Right hindlimb (tissue), 1 donor: Measurements from ENCODE around the gene COX20.
A peak's percentile ranks its signal among the peaks of the same experiment; 100 is the strongest.
"Not testable (repeated sequence)": the region's sequence is repeated elsewhere in the genome, so short reads cannot be mapped to it uniquely, and the experiment has no call there.

Experiments used
- DNase-seq: peaks from one replicate; pipeline ENCODE4 v3.0.0-alpha.2; 2018

COX20 gene, protein sequence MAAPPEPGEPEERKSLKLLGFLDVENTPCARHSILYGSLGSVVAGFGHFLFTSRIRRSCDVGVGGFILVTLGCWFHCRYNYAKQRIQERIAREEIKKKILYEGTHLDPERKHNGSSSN

DNA sequence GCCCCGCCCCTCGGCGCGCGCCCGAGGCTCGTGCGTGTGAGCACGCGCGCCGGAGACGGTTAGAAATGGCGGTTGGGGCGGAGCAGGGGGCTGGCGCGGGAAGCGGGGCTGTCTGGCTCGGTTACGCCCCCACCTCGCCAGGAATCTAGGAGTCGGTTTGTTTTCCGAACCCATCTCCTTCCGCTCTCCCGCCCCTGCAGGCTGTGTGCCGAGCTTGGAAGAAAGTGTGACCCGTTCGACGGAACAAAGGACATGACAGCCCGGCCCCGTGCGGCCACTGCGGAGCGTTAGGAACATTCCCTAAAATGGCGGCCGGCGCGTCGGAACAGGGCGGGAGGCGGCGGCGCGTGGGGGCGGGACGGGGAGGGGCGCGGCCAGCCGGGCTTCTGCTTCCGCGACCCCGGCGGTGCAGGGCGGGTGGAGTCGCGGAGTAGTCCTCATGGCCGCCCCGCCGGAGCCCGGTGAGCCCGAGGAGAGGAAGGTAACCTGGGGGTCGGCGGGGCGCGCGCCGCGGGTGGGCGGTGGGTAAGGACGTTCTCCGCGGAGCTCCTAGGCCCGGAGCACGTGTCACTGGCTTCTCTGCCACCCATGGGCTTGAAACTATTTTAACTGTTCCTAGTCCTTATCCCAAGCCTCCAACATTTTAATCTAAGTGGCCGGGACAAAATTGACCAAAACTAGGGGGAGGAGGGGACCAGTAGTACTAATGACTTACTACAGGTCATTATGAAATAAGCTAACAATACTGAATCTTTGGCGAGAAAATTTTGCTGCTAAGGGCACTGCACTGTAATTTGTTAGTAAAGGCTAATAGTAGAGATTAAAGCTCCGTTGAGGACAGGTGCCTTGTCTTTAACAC lies at the start of gene COX20:
COX20 (plus strand) TSS at position 383 of the 859 bp plus-strand sequence; CDS start at position 440, 57 bp downstream.
- DNase-seq, result peak; percentile 97

DNA sequence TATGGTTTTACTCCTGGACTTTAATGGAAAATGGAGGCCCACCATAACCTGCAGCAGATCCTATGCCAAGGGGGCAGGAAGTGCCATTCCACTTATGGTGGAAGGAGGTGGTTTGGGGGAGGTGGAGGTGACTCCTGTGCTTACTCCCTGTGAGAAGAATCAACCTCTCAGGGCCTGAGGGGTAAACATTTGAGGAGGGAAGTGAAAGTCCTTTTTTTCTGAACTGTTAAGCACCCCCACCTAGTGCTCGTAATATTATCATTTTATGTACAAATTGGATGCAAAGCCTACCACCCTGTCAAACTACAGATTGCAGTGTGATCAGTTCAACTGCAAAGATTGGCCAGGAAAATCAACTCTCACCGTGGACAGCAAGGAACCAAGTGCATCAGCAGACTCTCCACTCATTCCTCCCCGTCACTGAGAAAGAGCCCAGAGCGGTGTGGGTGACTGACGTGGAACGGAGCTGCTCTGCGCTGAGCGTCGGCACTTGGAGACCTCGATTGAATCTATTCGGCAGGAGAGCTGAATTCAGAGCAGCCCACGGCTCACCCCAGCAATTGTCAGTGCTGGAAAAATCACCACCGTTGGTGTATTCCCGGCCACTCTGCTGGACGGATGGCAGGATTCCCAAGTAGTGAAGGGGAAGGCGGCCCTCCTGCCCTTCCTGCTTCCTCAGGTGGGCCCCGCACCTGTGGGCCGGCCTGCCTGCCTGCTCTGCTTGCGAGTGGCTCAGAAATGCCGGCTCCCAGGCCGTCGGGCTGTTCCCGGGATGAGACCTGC lies 46.8 kb upstream of the COX20 start:
- no peak for DNase-seq

DNA sequence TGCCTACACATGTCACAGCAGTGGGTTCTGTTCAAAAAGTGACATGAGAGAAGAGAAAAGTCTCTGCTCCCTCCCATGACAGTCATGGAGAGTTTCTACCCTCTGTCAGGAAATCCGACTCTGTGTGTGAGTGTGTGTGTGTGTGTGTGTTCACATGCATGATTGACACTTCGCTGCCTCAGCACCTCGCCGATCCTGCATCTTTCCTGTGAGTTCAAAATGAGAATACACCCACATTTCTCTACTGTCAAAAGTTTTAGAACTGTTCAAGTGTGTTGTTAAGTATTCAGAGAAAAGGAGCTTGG lies 46.2 kb upstream of the COX20 start:
- no peak for DNase-seq

DNA sequence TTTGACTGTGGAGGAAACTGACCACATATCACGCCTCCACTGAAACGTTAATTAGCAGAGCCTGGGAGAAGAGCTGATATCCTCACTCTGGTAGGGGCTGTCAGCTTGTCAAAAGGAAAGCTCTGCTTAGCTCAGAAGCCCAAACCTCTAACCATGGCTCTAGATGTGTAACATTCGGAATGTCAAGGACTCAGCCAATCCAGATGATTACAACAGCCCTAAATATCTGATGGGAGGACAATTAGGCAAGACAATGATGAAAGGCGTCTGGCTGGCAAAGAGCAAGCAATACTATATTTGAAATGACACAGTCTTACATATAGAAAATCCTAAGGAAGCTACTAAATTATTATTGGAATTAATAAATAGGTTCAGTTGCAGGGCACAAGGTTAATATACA lies 45.7 kb upstream of the COX20 start:
- DNase-seq, result no peak

DNA sequence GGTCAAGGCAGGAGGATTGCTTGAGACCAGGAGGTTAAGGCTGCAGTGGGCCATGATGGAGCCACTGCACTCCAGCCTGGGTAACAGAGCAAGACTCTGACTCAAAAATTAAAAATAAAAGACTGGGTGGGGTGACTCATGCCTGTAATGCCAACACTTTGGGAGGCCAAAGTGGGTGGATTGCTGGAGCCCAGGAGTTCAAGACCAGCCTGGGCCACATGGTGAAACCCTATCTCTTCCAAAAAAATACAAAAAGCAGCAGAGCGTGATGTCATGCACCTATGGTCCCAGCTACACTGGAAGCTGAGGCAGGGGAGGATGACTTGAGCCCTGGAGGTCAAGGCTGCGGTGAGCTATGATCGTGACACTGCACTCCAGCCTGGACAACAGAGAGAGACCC lies 44.4 kb upstream of the COX20 start:
- DNase-seq, result no peak

DNA sequence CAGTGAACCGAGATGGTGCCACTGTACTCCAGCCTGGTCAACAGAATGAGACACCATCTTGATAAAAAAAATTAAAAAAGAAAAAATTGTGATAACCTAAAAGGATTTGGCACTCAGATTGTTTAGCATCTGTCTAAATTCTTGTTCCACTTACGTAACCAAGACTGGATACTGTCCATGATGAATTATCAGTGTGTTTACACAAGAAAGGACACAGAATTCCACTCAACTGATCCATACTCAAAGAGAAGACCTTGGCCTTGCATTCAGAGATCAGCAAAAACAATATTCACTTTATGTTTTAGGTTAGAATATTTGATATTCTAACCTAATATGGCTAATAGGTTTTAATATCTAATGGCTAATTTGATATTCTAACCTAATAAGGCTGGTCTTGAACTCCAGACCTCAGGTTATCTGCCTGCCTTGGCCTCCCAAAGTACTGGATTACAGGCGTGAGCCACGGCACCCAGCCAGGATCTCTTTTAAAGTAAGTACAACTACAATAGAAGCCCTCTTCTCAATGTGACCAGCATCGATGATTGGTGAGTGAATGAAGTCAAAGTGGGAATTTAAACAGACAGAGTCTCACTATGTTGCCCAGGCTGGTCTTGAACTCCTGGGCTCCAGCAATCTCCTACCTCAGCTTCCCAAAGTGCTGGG lies 43.1 kb upstream of the COX20 start:
- no peak for DNase-seq

DNA sequence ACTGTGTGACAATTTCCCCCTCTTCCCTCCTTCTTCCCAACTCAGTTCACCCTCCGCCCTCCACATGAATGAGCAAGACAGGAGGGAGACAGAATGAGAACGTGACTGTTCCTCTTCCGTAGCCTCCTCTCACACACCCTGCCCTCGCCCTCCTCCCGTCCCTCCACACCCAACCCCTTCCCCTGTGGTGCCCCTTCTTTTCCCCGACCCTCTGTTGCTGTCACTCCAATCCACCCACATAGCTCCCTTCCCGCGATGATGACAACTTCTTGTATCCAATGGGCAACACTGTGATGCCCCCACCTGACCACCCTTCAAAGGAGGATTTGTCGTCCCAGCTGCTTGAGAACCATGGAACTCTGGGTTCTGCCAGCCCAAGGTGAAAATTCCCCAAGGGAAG lies 41.4 kb upstream of the COX20 start:
- no peak for DNase-seq

DNA sequence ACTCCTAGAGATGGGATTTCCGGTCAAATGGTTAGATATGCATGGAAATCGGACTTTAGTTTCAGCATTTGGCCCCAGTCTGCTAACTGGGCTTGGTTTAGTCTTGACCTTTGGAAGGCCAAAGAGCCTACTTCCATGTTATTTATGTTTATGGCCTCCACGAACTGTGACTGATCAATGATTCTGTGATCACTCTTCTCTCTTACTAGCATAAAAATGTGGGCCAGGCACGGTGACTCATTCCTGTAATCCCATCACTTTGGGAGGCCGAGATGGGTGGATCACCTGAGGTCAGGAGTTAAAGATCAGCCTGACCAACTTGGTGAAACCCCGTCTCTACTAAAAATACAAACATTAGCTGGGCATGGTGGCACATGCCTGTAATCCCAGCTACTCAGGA lies 40.9 kb upstream of the COX20 start:
- not testable (repeated sequence) for DNase-seq

DNA sequence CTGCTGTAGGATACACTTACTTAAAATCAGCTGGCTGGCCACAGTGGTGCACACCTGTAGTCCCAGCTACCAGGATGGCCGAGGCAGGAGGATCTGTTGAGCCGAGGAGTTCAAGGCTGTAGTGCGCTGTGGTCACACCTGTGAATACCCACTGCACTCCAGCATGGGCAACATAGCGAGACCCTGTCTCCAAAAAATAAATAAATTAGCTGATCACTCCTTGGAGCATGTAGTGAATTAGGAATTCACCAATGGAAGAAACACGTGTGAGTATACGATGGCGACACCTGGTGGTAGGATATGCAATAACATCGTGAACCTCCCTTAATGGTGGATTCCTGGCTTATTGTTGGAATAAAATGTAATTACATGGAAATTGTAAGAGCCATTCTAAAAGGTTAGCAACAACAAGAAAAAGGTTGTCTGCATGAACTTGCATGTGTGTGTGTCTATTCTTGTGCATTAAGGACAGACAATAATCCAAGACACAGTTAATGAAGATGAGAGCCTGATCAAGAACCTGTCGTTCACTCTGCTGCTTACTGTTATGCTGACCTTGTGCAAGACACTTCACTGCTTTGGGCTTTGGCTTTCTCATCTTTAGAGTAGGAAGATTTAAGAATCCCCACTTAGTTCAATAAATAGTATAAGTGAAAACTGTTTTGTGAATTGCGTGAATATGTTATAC lies 38.6 kb upstream of the COX20 start:
- peak; percentile 61 for DNase-seq

DNA sequence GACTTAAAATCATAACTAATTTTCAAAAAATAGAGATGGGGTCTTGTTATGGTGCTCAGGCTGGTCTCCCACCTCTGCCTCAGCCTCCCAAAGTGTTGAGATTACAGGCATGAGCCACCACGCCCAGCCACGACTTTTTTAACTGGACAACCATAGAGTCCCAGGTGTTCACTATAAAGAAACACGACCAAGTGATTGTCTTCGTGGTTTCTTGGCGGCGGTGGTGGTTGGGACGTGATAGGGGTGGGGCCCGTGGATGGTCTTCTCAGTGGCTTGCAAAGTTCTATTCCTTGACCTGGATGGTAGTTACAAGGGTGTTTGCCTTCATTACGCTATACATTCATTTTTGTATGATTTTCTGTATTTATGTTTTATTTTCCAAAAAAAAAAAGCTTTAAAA lies 34.6 kb upstream of the COX20 start:
- DNase-seq, result no peak

DNA sequence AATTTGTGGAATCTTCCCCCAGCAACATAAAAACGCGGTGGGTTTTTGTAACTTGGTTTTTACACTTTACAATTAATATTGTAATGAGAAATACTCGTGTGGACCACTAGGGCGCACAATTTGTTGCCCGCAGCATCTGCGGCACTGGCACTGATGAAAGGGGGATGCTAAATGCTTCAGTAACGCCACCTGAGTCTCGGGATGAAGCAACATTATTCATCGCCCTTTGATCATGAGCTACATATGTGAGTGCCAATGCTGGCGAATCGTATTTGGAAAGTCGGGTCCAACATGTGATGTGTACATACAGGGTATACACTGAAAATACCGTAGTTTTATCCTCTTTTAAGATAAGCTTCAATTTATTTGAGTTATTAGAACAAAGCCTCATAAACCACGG lies 34.2 kb upstream of the COX20 start:
- DNase-seq, result no peak

DNA sequence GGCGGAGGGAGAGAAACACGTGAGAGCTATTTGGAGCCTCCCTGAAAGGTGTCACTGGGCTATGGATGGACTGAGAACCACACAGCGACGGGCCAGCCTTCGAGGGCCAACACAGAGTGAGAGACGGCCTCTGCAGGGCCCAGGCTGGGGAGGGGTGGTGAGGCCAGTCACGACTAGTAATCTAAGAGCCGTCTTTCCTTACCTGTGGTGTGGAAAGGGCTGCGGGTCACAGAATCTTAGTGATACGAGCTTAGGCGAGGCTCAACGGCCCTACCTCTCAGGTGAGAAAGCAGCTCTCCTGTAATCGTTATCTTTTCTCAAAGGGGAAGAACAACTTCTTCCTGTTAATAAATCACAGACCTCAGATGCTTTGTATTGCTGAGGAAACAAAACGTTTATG lies 33.4 kb upstream of the COX20 start:
- DNase-seq, result no peak

DNA sequence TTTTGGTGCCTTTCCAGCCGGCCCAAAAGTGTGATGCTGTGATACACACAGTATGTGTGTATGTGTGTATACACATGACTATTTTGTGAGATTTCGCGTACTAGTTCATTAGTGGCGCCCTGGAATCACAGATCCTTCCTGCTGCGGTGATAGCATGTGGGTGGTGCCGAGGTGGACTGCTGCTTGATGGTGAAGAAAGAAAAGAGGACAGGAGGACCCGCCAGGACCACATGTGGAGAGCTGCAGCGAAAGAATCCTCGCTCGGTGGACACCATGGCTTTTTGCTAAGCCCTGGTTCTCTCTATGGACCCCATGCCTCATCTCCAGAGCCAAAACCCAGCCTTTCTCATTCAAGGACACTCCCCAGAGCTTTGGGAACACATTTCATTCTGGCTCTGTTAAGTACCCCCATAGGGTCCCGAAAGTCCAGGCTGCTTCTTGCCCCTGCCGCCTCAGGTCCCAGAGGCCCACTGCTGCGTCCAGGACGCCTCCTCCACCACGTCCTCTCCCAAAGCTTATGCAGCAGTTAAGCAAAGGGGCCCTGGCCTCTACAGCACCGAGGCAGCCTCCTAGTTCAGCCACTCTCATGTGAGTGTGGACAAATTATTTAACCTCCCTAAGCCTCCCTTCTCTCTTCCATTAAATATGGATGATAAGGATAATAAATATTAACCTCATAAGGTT lies 32.8 kb upstream of the COX20 start:
- DNase-seq, result no peak

DNA sequence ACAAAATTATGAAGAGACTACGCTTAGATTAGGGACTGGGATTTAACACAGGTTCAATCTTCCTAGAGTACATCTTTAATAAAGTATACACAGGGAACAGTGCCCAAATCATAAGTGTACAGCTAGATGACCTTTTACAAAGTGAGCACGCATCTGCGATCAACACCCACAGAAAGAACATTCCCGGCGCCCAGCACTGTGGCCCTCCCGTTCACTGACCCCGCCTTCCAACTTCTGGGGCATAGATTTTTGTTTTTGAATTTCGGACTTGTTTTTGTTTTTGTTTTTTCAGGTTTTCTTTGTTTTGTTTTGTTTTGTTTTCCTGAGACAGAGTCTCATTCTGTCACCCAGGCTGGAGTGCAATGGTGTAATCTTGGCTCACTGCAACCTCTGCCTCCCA lies 30.6 kb upstream of the COX20 start:
- no peak for DNase-seq

DNA sequence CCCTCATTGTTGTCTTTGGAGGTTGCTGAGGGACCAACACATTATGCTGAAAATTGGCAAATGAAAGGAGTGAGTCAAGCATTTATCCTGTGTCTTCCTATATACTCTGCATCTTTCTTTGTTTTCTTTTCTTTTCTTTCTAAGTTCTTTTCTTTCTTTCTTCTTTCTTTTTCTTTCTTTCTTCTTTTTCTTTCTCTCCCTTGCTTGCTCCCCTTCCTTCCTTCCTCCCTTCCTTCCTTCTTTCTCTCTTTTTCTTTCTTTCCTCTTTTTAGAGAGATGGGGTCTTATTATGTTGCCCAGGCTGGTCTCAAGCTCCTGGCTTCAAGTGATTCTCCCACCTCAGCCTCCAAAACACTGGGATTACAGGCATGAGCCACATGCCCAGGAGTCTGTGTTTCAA lies 28.3 kb upstream of the COX20 start:
- DNase-seq, result no peak

DNA sequence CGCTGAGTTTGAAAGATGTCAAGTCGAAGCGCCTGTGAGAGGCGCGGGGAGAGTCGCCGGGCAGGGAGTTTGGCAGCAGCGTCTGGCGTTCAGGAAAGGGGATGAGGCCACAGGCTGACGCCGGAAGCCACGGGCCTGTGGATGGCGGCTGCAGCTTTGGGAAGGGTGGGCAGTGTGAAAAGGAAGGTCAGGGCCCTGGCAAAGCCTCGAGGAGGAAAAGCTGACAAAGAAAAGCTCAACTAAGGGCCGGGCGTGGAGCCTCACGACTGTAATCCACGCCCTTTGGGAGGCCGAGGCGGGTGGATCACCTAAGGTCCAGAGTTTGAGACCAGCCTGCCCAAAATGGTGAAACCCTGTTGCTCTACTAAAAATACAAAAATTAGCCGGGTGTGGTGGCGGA lies 25.2 kb upstream of the COX20 start:
- no peak for DNase-seq

DNA sequence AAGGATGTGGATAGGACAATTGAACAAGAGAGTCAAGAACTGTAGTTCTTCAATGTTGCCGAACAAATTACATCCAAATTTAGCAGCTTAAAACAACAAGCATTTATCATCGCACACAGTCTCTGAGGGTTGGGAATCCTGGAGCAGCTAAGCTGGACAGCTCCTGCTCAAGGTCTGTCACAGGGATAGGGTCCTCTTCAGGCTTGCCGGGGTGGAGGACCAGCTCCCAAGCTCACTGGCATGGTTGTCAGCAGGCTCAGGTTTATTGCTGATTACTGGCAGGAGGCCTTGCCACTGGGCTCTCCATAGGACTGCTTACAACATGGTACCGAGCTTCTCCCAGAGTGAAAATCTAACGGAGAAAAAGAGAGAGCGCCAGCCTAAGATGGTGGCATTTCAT lies 22.1 kb upstream of the COX20 start:
- DNase-seq, result no peak

DNA sequence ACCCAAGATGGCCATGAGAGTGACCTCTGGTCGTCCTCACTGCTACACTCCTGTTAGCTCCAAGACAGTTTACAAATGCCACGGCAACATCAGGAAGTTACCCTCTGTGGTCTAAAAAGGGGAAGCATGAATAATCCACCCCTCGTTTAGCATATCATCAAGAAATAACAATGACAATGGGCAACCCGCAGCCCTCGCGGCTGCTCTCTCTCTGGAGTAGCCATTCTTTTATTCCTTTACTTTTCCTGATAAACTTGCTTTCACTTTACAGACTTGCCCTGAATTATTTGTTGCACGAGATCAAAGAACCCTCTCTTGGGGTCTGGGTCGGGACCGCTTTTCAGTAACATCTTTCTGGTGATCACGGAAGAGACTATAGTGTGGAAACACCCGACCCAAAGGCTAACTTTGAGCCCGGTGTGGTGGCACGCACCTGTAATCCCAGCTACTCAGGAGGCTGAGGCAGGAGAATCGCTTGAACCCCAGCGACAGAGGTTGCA lies 19.8 kb upstream of the COX20 start:
- DNase-seq, result no peak

DNA sequence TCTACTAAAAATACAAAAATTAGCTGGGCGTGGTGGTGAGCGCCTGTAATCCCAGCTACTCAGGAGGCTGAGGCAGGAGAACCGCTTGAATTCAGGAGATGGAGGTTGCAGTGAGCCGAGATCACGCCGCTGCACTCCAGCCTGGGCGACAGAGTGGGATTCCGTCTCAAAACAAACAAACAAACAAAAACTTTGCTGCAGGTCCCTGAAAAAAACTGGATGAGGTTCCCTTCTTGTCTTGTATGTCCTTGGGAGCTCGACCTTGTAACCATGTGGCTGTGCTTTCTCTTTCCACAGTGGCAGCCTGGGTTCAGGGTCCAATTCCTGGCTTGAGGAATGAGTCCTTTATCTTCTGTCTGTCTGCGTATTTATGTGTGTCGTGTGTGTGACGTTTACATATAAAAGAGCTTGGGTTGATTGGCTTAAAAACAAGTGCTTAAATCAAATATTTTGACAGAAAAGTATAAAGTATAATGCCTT lies 18.0 kb upstream of the COX20 start:
- no peak for DNase-seq

DNA sequence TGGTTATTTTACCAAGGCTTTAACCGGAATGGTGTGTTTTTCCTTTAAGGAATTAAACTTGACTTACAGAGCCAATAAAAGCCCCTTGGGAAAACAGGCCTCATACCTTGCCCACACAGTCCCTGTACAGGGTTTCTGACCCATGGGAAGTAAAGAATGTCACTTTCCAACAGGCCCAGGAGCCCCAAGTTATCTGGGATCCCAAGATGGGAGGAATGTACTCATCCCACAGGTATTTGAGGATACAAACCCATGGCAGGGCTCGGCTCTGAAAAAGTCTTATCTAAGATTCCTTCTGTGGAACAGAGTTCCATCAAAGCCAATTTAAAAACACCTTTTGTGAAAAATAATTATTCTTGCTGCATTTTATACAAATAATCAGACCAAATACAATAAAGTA lies 15.3 kb upstream of the COX20 start:
- DNase-seq, result no peak

DNA sequence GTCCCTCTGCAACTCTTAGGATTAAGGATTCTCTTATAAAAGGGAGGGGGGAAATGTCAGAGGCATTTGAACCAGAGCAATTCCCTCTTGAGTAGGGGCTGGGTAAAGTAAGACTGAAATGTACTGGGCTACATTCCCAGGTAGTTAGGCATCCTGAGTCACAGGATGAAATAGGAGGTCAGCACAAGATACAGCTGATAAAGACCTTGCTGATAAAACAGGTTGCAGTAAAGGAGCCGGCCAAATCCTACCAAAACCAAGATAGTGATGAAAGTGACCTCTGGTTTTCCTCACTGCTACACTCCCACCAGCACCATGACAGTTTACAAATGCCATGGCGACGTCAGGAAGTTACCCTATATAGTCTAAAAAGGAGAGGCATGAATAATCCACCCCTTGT lies 14.3 kb upstream of the COX20 start:
- DNase-seq, result no peak

DNA sequence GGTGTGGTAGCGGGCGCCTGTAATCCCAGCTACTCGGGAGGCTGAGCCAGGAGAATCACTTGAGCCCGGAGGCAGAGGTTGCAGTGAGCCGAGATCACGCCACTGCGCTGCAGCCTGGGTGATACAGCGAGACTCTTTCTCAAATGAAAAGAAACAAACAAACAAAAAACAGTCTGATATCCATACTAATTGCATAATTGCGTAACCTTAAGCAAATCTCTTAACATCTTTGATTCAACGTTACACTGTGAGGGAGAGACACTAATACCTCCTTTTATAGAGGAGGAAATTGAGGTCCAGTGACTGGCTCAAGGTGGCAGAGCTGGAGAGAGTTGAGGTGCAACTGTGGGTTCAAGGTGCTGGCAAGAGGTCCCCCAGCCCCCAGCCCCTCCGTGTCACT lies 12.6 kb upstream of the COX20 start:
- no peak for DNase-seq
